ENCODE measurements around the gene SLC1A3.

Gene SLC1A3

GRCh38 chr5:36648426-36648825 lies 42.0 kb downstream of the SLC1A3 start:
- H3K4me1 ChIP-seq (ENCODE audit: control insufficient read depth in 1 of 2, insufficient read depth in 2 of 2, low read length in 2 of 2): no peaks in the 10 kb centered on the region

GRCh38 chr5:36651761-36652685 lies 45.6 kb downstream of the SLC1A3 start:
- no peaks in the 10 kb centered on the region for H3K27me3 ChIP-seq (ENCODE audit: low read depth, low read length)
- H3K9me3 ChIP-seq (ENCODE audit: control insufficient read depth in 1 of 2, low read length in 2 of 2): no peaks in the 10 kb centered on the region
- H3K36me3 ChIP-seq (ENCODE audit: control insufficient read depth in 1 of 2, insufficient read depth in 2 of 2, low read length in 2 of 2): no peaks in the 10 kb centered on the region
- H3K27ac ChIP-seq (ENCODE audit: low read length): no peak overlapping the region
- no peak overlapping the region for H3K4me3 ChIP-seq (ENCODE audit: low read depth in 1 of 2, low read length in 2 of 2)
- H3K4me1 ChIP-seq (ENCODE audit: control insufficient read depth in 1 of 2, insufficient read depth in 2 of 2, low read length in 2 of 2): no peaks in the 10 kb centered on the region

More at GRCh38 chr5:36648426-36648825, 42.0 kb downstream of the SLC1A3 start:
- H3K27ac ChIP-seq (ENCODE audit: low read length): no peak overlapping the region
- no peaks in the 10 kb centered on the region for H3K9me3 ChIP-seq (ENCODE audit: control insufficient read depth in 1 of 2, low read length in 2 of 2)
- H3K4me3 ChIP-seq (ENCODE audit: low read depth in 1 of 2, low read length in 2 of 2): no peak overlapping the region
- H3K36me3 ChIP-seq (ENCODE audit: control insufficient read depth in 1 of 2, insufficient read depth in 2 of 2, low read length in 2 of 2): no peaks in the 10 kb centered on the region
- no peaks in the 10 kb centered on the region for H3K27me3 ChIP-seq (ENCODE audit: low read depth, low read length)

GRCh38 chr5:36653044-36653705 lies 46.8 kb downstream of the SLC1A3 start:
- H3K27ac ChIP-seq (ENCODE audit: low read length): no peak overlapping the region
- H3K9me3 ChIP-seq (ENCODE audit: control insufficient read depth in 1 of 2, low read length in 2 of 2): no peaks in the 10 kb centered on the region
- no peaks in the 10 kb centered on the region for H3K27me3 ChIP-seq (ENCODE audit: low read depth, low read length)
- peaks cover 0 to 5% of the 10 kb centered on the region in 2 donors for H3K4me1 ChIP-seq (ENCODE audit: control insufficient read depth in 1 of 2, insufficient read depth in 2 of 2, low read length in 2 of 2)
- no peaks in the 10 kb centered on the region for H3K36me3 ChIP-seq (ENCODE audit: control insufficient read depth in 1 of 2, insufficient read depth in 2 of 2, low read length in 2 of 2)
- H3K4me3 ChIP-seq (ENCODE audit: low read depth in 1 of 2, low read length in 2 of 2): no peak overlapping the region

- Histone ChIP-seq H3K36me3 (ENCODE audit: control insufficient read depth in 1 of 2, insufficient read depth in 2 of 2, low read length in 2 of 2) (no peaks in the 10 kb centered on the region), H3K27me3 (ENCODE audit: low read depth, low read length) (no peaks in the 10 kb centered on the region), H3K4me1 (ENCODE audit: control insufficient read depth in 1 of 2, insufficient read depth in 2 of 2, low read length in 2 of 2) (peaks cover 0 to 7% of the 10 kb centered on the region in 2 donors), H3K4me3 (ENCODE audit: low read depth in 1 of 2, low read length in 2 of 2) (no peak overlapping the region), H3K9me3 (ENCODE audit: control insufficient read depth in 1 of 2, low read length in 2 of 2) (no peaks in the 10 kb centered on the region), H3K27ac (ENCODE audit: low read length) (no peak overlapping the region)
These were observed 48.2 kb downstream of the SLC1A3 start for GRCh38 chr5:36654564-36654963.

- no peak overlapping the region for H3K27ac ChIP-seq (ENCODE audit: low read length)
These were observed 48.8 kb downstream of the SLC1A3 start for GRCh38 chr5:36655161-36655560.

GRCh38 chr5:36656556-36656955 lies 50.1 kb downstream of the SLC1A3 start:
- no peak overlapping the region for H3K4me3 ChIP-seq (ENCODE audit: low read depth in 1 of 2, low read length in 2 of 2)
- no peaks in the 10 kb centered on the region for H3K27me3 ChIP-seq (ENCODE audit: low read depth, low read length)
- no peaks in the 10 kb centered on the region for H3K9me3 ChIP-seq (ENCODE audit: control insufficient read depth in 1 of 2, low read length in 2 of 2)
- H3K4me1 ChIP-seq (ENCODE audit: control insufficient read depth in 1 of 2, insufficient read depth in 2 of 2, low read length in 2 of 2): peaks cover 0 to 7% of the 10 kb centered on the region in 2 donors
- H3K36me3 ChIP-seq (ENCODE audit: control insufficient read depth in 1 of 2, insufficient read depth in 2 of 2, low read length in 2 of 2): no peaks in the 10 kb centered on the region
- H3K27ac ChIP-seq (ENCODE audit: low read length): no peak overlapping the region

More at GRCh38 chr5:36655161-36655560, 48.8 kb downstream of the SLC1A3 start:
- Histone ChIP-seq H3K4me1 (ENCODE audit: control insufficient read depth in 1 of 2, insufficient read depth in 2 of 2, low read length in 2 of 2) (peaks cover 0 to 7% of the 10 kb centered on the region in 2 donors), H3K4me3 (ENCODE audit: low read depth in 1 of 2, low read length in 2 of 2) (no peak overlapping the region), H3K27me3 (ENCODE audit: low read depth, low read length) (no peaks in the 10 kb centered on the region), H3K9me3 (ENCODE audit: control insufficient read depth in 1 of 2, low read length in 2 of 2) (no peaks in the 10 kb centered on the region), H3K36me3 (ENCODE audit: control insufficient read depth in 1 of 2, insufficient read depth in 2 of 2, low read length in 2 of 2) (no peaks in the 10 kb centered on the region)

GRCh38 chr5:36657563-36657995 lies 51.2 kb downstream of the SLC1A3 start:
- H3K27me3 ChIP-seq (ENCODE audit: low read depth, low read length): no peaks in the 10 kb centered on the region
- peak overlapping the region; percentile 34 for H3K27ac ChIP-seq (ENCODE audit: low read length)
- no peak overlapping the region for H3K4me3 ChIP-seq (ENCODE audit: low read depth in 1 of 2, low read length in 2 of 2)
- H3K4me1 ChIP-seq (ENCODE audit: control insufficient read depth in 1 of 2, insufficient read depth in 2 of 2, low read length in 2 of 2): peaks cover 0 to 7% of the 10 kb centered on the region in 2 donors
- H3K9me3 ChIP-seq (ENCODE audit: control insufficient read depth in 1 of 2, low read length in 2 of 2): no peaks in the 10 kb centered on the region
- H3K36me3 ChIP-seq (ENCODE audit: control insufficient read depth in 1 of 2, insufficient read depth in 2 of 2, low read length in 2 of 2): no peaks in the 10 kb centered on the region

GRCh38 chr5:36658038-36658756 lies 51.8 kb downstream of the SLC1A3 start:
- Histone ChIP-seq H3K27ac (ENCODE audit: low read length) (peak overlapping the region; percentile 34), H3K9me3 (ENCODE audit: control insufficient read depth in 1 of 2, low read length in 2 of 2) (no peaks in the 10 kb centered on the region), H3K36me3 (ENCODE audit: control insufficient read depth in 1 of 2, insufficient read depth in 2 of 2, low read length in 2 of 2) (no peaks in the 10 kb centered on the region), H3K4me1 (ENCODE audit: control insufficient read depth in 1 of 2, insufficient read depth in 2 of 2, low read length in 2 of 2) (peaks cover 0 to 7% of the 10 kb centered on the region in 2 donors), H3K4me3 (ENCODE audit: low read depth in 1 of 2, low read length in 2 of 2) (no peak overlapping the region), H3K27me3 (ENCODE audit: low read depth, low read length) (no peaks in the 10 kb centered on the region)

- H3K36me3 ChIP-seq (ENCODE audit: control insufficient read depth in 1 of 2, insufficient read depth in 2 of 2, low read length in 2 of 2): no peaks in the 10 kb centered on the region
- H3K27ac ChIP-seq (ENCODE audit: low read length): no peak overlapping the region
- H3K27me3 ChIP-seq (ENCODE audit: low read depth, low read length): no peaks in the 10 kb centered on the region
- H3K9me3 ChIP-seq (ENCODE audit: control insufficient read depth in 1 of 2, low read length in 2 of 2): no peaks in the 10 kb centered on the region
- peaks cover 0 to 7% of the 10 kb centered on the region in 2 donors for H3K4me1 ChIP-seq (ENCODE audit: control insufficient read depth in 1 of 2, insufficient read depth in 2 of 2, low read length in 2 of 2)
- no peak overlapping the region for H3K4me3 ChIP-seq (ENCODE audit: low read depth in 1 of 2, low read length in 2 of 2)
These were observed 53.0 kb downstream of the SLC1A3 start for GRCh38 chr5:36659411-36659810.

GRCh38 chr5:36660397-36661049 lies 54.1 kb downstream of the SLC1A3 start:
- Histone ChIP-seq H3K9me3 (ENCODE audit: control insufficient read depth in 1 of 2, low read length in 2 of 2) (no peaks in the 10 kb centered on the region), H3K36me3 (ENCODE audit: control insufficient read depth in 1 of 2, insufficient read depth in 2 of 2, low read length in 2 of 2) (no peaks in the 10 kb centered on the region), H3K27me3 (ENCODE audit: low read depth, low read length) (no peaks in the 10 kb centered on the region), H3K27ac (ENCODE audit: low read length) (no peak overlapping the region), H3K4me1 (ENCODE audit: control insufficient read depth in 1 of 2, insufficient read depth in 2 of 2, low read length in 2 of 2) (peaks cover 0 to 7% of the 10 kb centered on the region in 2 donors), H3K4me3 (ENCODE audit: low read depth in 1 of 2, low read length in 2 of 2) (no peak overlapping the region)
